ENCODE results near the gene OCA2. TPM values are rescaled to one million over a fixed set of nuclear protein-coding genes. Genes with fewer than 3 reads are reported as not detected.

OCA2 gene
- total RNA-seq, 4 donors from 2014 or later = 0.19 to 1.1 TPM; not detected in 2

DNA sequence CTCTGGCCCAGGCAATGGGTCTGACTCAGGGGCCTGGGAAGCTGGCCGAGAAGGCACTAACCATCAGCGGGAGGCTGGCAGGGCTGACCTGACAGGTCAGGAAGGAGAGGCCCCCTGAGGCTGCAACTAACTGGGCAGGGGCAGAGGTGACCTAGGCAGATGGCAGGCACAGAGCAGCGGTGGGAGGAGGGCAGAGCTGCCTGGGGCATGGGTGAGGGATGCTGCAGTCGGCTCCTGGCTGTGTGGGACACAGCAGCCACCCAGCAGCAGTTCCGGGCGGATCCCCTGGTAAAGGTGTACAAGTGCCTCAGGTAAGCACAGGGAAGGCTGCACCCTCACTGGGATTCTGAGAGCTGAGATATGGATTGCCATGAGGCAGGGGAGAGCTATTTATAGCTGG, 236.1 kb downstream of the OCA2 start:
- no peak for DNase-seq (ENCODE audit: low spot score)
- TF ChIP-seq CTCF (IDR thresholded peaks at IDR 0.05) = no peak
- no peak for ATAC-seq (ENCODE audit: low FRiP score)

DNA sequence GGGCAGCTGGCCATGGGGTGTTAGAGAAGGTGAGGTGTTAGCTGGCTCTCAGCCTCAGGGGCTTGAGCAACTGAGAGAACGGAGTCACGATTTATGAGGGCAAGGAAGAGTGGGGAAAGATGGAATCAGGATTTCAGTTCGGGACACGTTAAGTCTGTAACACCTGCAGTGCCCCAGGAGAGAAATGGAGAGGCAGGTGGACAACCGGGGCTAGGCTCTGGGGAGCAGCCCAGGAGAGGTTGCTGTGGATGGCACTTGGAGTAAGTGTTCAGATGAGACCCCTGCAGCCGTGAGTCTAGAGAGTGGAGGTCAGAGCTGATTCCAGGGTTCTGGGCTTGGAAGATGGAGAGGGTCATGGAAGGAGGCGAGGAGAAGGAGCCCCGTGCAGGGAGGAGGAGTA, 237.9 kb downstream of the OCA2 start:
- TF ChIP-seq CTCF (IDR thresholded peaks at IDR 0.05) = no peak
- DNase-seq (ENCODE audit: low spot score) (no peak), ATAC-seq (ENCODE audit: low FRiP score) (no peak)

- TF ChIP-seq CTCF (IDR thresholded peaks at IDR 0.05) = no peak
- ATAC-seq (ENCODE audit: low FRiP score) (no peak), DNase-seq (ENCODE audit: low spot score) (no peak)
These were observed 244.0 kb downstream of the OCA2 start for GRCh38 chr15:27855137-27855536.

GRCh38 chr15:27854601-27855000, 244.5 kb downstream of the OCA2 start:
- TF ChIP-seq CTCF (IDR thresholded peaks at IDR 0.05) = no peak
- DNase-seq (ENCODE audit: low spot score) = no peak
- ATAC-seq (ENCODE audit: low FRiP score) = no peak

DNA sequence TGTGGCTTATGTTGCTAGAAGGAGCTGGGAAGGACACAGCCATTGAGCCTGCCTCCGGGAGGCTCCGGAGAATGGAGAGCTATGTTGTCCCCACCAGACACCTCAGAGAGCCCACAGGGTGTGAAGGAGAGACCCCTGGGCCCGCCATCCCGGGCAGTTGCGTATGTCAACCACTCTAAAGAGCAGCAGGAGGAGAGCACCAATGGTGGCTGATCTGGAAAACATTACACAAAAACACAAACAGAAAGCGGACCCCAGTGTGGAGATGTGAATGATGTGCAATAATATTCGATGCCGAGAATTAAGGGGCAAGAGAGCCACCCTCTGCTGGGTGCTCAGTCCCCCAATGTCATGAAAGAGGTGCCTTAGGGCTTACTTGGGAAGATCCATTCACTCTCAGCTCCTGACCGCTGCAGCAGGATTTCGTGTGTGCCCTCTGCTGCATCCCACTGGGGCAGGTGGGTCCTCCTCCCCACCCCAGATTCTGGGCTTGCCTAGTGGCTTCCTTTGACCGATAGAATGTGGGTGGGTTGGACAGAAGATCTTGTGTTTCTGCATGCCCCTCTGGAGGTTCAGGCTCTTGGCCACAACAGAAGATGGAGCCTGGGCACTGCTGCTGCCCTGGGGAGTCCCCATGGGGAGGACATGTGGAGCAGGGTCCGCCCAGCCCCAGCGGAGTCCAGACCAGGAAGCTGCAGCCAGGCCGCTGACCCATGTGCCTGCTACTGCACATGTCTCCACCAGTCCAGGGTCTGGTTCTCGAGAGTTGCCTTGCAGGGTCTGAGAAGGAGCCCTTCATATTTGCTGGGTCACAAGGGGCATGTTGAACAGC, 245.3 kb downstream of the OCA2 start:
- no peak for TF ChIP-seq CTCF (IDR thresholded peaks at IDR 0.05)
- ATAC-seq (ENCODE audit: low FRiP score) (no peak), DNase-seq (ENCODE audit: low spot score) (no peak)

DNA sequence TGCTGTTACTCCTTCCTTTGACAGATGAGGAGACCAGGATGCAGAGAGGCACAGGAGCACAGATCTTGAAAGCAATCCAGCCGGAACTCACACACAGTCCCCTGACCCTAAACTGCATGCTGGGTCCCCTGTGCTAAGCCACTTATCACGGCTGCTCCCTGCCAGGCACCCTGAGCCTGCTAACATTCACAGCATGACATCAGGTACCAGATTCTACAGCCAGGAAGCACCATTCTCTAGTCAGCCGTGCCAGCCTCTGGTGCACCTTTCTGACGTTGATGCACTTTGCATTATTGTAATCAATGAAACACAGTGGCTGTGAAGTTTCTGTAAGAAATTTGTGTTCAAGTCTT, 247.3 kb downstream of the OCA2 start:
- ATAC-seq (ENCODE audit: low FRiP score) (no peak), DNase-seq (ENCODE audit: low spot score) (no peak)
- no peak for TF ChIP-seq CTCF (IDR thresholded peaks at IDR 0.05)

All from omental fat pad (tissue), 4 donors.